ENCODE data around the gene CCL17.

Gene CCL17

GRCh38 chr16:57403965-57404817 is at the start of gene CCL17:
TSS of gene CCL17 (plus strand) at chr16:57404767. CDS start at chr16:57413933, 9,166 bp downstream.
- no peak within 1 kb of the TSS for H3K4me3 ChIP-seq (ENCODE audit: low read length in 2 of 2)
- no peak within 1 kb of the TSS for H3K9ac ChIP-seq (ENCODE audit: low read length in 2 of 2)
- H3K27ac ChIP-seq (ENCODE audit: low read length), result no peak within 1 kb of the TSS
- no peaks in the 10 kb centered on the region for H3K4me1 ChIP-seq (ENCODE audit: control insufficient read depth, insufficient read depth, low read length)
- H3K36me3 ChIP-seq (ENCODE audit: control insufficient read depth in 2 of 2, insufficient read depth in 2 of 2, low read length in 2 of 2), result no peaks in the 10 kb centered on the region
- H3K9me3 ChIP-seq (ENCODE audit: control insufficient read depth in 2 of 2, low read length in 2 of 2), result no peaks in the 10 kb centered on the region
- no peaks in the 10 kb centered on the region for H3K27me3 ChIP-seq (ENCODE audit: control insufficient read depth in 1 of 2, insufficient read depth in 2 of 2, low read length in 2 of 2)

GRCh38 chr16:57355898-57356414 is 48.6 kb upstream of the CCL17 start:
- no peak overlapping the region for H3K4me3 ChIP-seq (ENCODE audit: low read length in 2 of 2)
- H3K9ac ChIP-seq (ENCODE audit: low read length in 2 of 2), result no peak overlapping the region
- H3K27ac ChIP-seq (ENCODE audit: low read length), result no peak overlapping the region
- H3K27me3 ChIP-seq (ENCODE audit: control insufficient read depth in 1 of 2, insufficient read depth in 2 of 2, low read length in 2 of 2), result no peaks in the 10 kb centered on the region
- H3K4me1 ChIP-seq (ENCODE audit: control insufficient read depth, insufficient read depth, low read length), result no peaks in the 10 kb centered on the region
- no peaks in the 10 kb centered on the region for H3K9me3 ChIP-seq (ENCODE audit: control insufficient read depth in 2 of 2, low read length in 2 of 2)
- H3K36me3 ChIP-seq (ENCODE audit: control insufficient read depth in 2 of 2, insufficient read depth in 2 of 2, low read length in 2 of 2), result no peaks in the 10 kb centered on the region

GRCh38 chr16:57356547-57356946 is 48.0 kb upstream of the CCL17 start:
- Histone ChIP-seq H3K27me3 (ENCODE audit: control insufficient read depth in 1 of 2, insufficient read depth in 2 of 2, low read length in 2 of 2) (no peaks in the 10 kb centered on the region), H3K27ac (ENCODE audit: low read length) (no peak overlapping the region), H3K9me3 (ENCODE audit: control insufficient read depth in 2 of 2, low read length in 2 of 2) (no peaks in the 10 kb centered on the region), H3K9ac (ENCODE audit: low read length in 2 of 2) (no peak overlapping the region), H3K4me1 (ENCODE audit: control insufficient read depth, insufficient read depth, low read length) (no peaks in the 10 kb centered on the region), H3K4me3 (ENCODE audit: low read length in 2 of 2) (no peak overlapping the region), H3K36me3 (ENCODE audit: control insufficient read depth in 2 of 2, insufficient read depth in 2 of 2, low read length in 2 of 2) (no peaks in the 10 kb centered on the region)

GRCh38 chr16:57357330-57358085 is 47.1 kb upstream of the CCL17 start:
- H3K4me1 ChIP-seq (ENCODE audit: control insufficient read depth, insufficient read depth, low read length), result no peaks in the 10 kb centered on the region
- no peak overlapping the region for H3K27ac ChIP-seq (ENCODE audit: low read length)
- H3K27me3 ChIP-seq (ENCODE audit: control insufficient read depth in 1 of 2, insufficient read depth in 2 of 2, low read length in 2 of 2), result no peaks in the 10 kb centered on the region
- H3K9ac ChIP-seq (ENCODE audit: low read length in 2 of 2), result no peak overlapping the region
- H3K9me3 ChIP-seq (ENCODE audit: control insufficient read depth in 2 of 2, low read length in 2 of 2), result no peaks in the 10 kb centered on the region
- no peak overlapping the region for H3K4me3 ChIP-seq (ENCODE audit: low read length in 2 of 2)
- no peaks in the 10 kb centered on the region for H3K36me3 ChIP-seq (ENCODE audit: control insufficient read depth in 2 of 2, insufficient read depth in 2 of 2, low read length in 2 of 2)

- H3K27ac ChIP-seq (ENCODE audit: low read length), result no peak overlapping the region
- no peak overlapping the region for H3K9ac ChIP-seq (ENCODE audit: low read length in 2 of 2)
- H3K9me3 ChIP-seq (ENCODE audit: control insufficient read depth in 2 of 2, low read length in 2 of 2), result no peaks in the 10 kb centered on the region
- H3K4me3 ChIP-seq (ENCODE audit: low read length in 2 of 2), result no peak overlapping the region
- H3K36me3 ChIP-seq (ENCODE audit: control insufficient read depth in 2 of 2, insufficient read depth in 2 of 2, low read length in 2 of 2), result no peaks in the 10 kb centered on the region
- no peaks in the 10 kb centered on the region for H3K27me3 ChIP-seq (ENCODE audit: control insufficient read depth in 1 of 2, insufficient read depth in 2 of 2, low read length in 2 of 2)
- H3K4me1 ChIP-seq (ENCODE audit: control insufficient read depth, insufficient read depth, low read length), result no peaks in the 10 kb centered on the region
Observed at GRCh38 chr16:57358086-57358420, 46.5 kb upstream of the CCL17 start.

- H3K9ac ChIP-seq (ENCODE audit: low read length in 2 of 2), result no peak within 1 kb of the TSS
- H3K36me3 ChIP-seq (ENCODE audit: control insufficient read depth in 2 of 2, insufficient read depth in 2 of 2, low read length in 2 of 2), result no peaks in the 10 kb centered on the region
- H3K4me1 ChIP-seq (ENCODE audit: control insufficient read depth, insufficient read depth, low read length), result no peaks in the 10 kb centered on the region
- no peak within 1 kb of the TSS for H3K4me3 ChIP-seq (ENCODE audit: low read length in 2 of 2)
- H3K9me3 ChIP-seq (ENCODE audit: control insufficient read depth in 2 of 2, low read length in 2 of 2), result no peaks in the 10 kb centered on the region
- no peak within 1 kb of the TSS for H3K27ac ChIP-seq (ENCODE audit: low read length)
- no peaks in the 10 kb centered on the region for H3K27me3 ChIP-seq (ENCODE audit: control insufficient read depth in 1 of 2, insufficient read depth in 2 of 2, low read length in 2 of 2)
Observed at GRCh38 chr16:57358527-57359095, 46.0 kb upstream of the CCL17 start, which contains the start of gene CCL22. TSS of gene CCL22 (plus strand) at chr16:57358783. CDS start at chr16:57358817, 34 bp downstream.

GRCh38 chr16:57360321-57360935 is 44.1 kb upstream of the CCL17 start:
- H3K9me3 ChIP-seq (ENCODE audit: control insufficient read depth in 2 of 2, low read length in 2 of 2), result no peaks in the 10 kb centered on the region
- H3K27me3 ChIP-seq (ENCODE audit: control insufficient read depth in 1 of 2, insufficient read depth in 2 of 2, low read length in 2 of 2), result no peaks in the 10 kb centered on the region
- H3K9ac ChIP-seq (ENCODE audit: low read length in 2 of 2), result no peak overlapping the region
- H3K4me1 ChIP-seq (ENCODE audit: control insufficient read depth, insufficient read depth, low read length), result no peaks in the 10 kb centered on the region
- H3K4me3 ChIP-seq (ENCODE audit: low read length in 2 of 2), result no peak overlapping the region
- H3K36me3 ChIP-seq (ENCODE audit: control insufficient read depth in 2 of 2, insufficient read depth in 2 of 2, low read length in 2 of 2), result no peaks in the 10 kb centered on the region
- H3K27ac ChIP-seq (ENCODE audit: low read length), result no peak overlapping the region

- no peaks in the 10 kb centered on the region for H3K36me3 ChIP-seq (ENCODE audit: control insufficient read depth in 2 of 2, insufficient read depth in 2 of 2, low read length in 2 of 2)
- H3K27me3 ChIP-seq (ENCODE audit: control insufficient read depth in 1 of 2, insufficient read depth in 2 of 2, low read length in 2 of 2), result no peaks in the 10 kb centered on the region
- H3K9me3 ChIP-seq (ENCODE audit: control insufficient read depth in 2 of 2, low read length in 2 of 2), result no peaks in the 10 kb centered on the region
- H3K4me1 ChIP-seq (ENCODE audit: control insufficient read depth, insufficient read depth, low read length), result no peaks in the 10 kb centered on the region
- H3K4me3 ChIP-seq (ENCODE audit: low read length in 2 of 2), result no peak overlapping the region
- H3K27ac ChIP-seq (ENCODE audit: low read length), result no peak overlapping the region
- no peak overlapping the region for H3K9ac ChIP-seq (ENCODE audit: low read length in 2 of 2)
Observed at GRCh38 chr16:57361404-57361803, 43.2 kb upstream of the CCL17 start.

- Histone ChIP-seq H3K27ac (ENCODE audit: low read length) (no peak overlapping the region), H3K4me1 (ENCODE audit: control insufficient read depth, insufficient read depth, low read length) (no peaks in the 10 kb centered on the region), H3K9me3 (ENCODE audit: control insufficient read depth in 2 of 2, low read length in 2 of 2) (no peaks in the 10 kb centered on the region), H3K4me3 (ENCODE audit: low read length in 2 of 2) (no peak overlapping the region), H3K27me3 (ENCODE audit: control insufficient read depth in 1 of 2, insufficient read depth in 2 of 2, low read length in 2 of 2) (no peaks in the 10 kb centered on the region), H3K36me3 (ENCODE audit: control insufficient read depth in 2 of 2, insufficient read depth in 2 of 2, low read length in 2 of 2) (no peaks in the 10 kb centered on the region), H3K9ac (ENCODE audit: low read length in 2 of 2) (no peak overlapping the region)
Observed at GRCh38 chr16:57364143-57364542, 40.4 kb upstream of the CCL17 start.

- H3K36me3 ChIP-seq (ENCODE audit: control insufficient read depth in 2 of 2, insufficient read depth in 2 of 2, low read length in 2 of 2), result no peaks in the 10 kb centered on the region
- H3K27me3 ChIP-seq (ENCODE audit: control insufficient read depth in 1 of 2, insufficient read depth in 2 of 2, low read length in 2 of 2), result peaks cover 0 to 7% of the 10 kb centered on the region in 2 donors
- H3K9ac ChIP-seq (ENCODE audit: low read length in 2 of 2), result no peak overlapping the region
- no peaks in the 10 kb centered on the region for H3K4me1 ChIP-seq (ENCODE audit: control insufficient read depth, insufficient read depth, low read length)
- H3K27ac ChIP-seq (ENCODE audit: low read length), result no peak overlapping the region
- no peaks in the 10 kb centered on the region for H3K9me3 ChIP-seq (ENCODE audit: control insufficient read depth in 2 of 2, low read length in 2 of 2)
- H3K4me3 ChIP-seq (ENCODE audit: low read length in 2 of 2), result no peak overlapping the region
Observed at GRCh38 chr16:57366544-57367040, 38.0 kb upstream of the CCL17 start.
